ENCODE data around the gene CDH4. TPM values are rescaled to one million over a fixed set of nuclear protein-coding genes. Genes with fewer than 3 reads are reported as not detected.

The CDH4 gene
- total RNA-seq, 2 experiments from 2014 or later = not detected

GRCh38 chr20:61426352-61426751, 174.3 kb downstream of the CDH4 start:
- intact Hi-C loops (cut with micrococcal nuclease; ENCODE audit: unreplicated experiment) = no loop called here
- no peak overlapping the region for H3K27ac ChIP-seq (ENCODE audit: low read depth, low read length, poor library complexity, severe bottlenecking)
- ChIA-PET POLR2A (no interaction called here), CTCF (ENCODE audit: unreplicated experiment) (no interaction called here)
- no peak overlapping the region for H3K4me2 ChIP-seq (ENCODE audit: low read length)
- no peak for DNase-seq (ENCODE audit: low spot score)
- no peak for TF ChIP-seq EZH2phosphoT487 (IDR thresholded peaks at IDR 0.05; ENCODE audit: borderline replicate concordance, low read depth, low read length)
- TF ChIP-seq CTCF (conservative IDR thresholded peaks at IDR 0.05; ENCODE audit: low read length) = no peak
- H3K9me3 ChIP-seq (ENCODE audit: low read length) = no peaks in the 10 kb centered on the region
- H3K9me2 ChIP-seq (ENCODE audit: insufficient read depth, low read length) = no peaks in the 10 kb centered on the region
- no peak overlapping the region for H3K4me3 ChIP-seq (ENCODE audit: low read depth, low read length, poor library complexity, severe bottlenecking)
- H2AFZ ChIP-seq (ENCODE audit: low read length) = no peak overlapping the region
- H3K79me2 ChIP-seq (ENCODE audit: insufficient read depth, low read depth, low read length) = no peaks in the 10 kb centered on the region
- H3K4me1 ChIP-seq (ENCODE audit: insufficient read depth, low read length, poor library complexity, severe bottlenecking) = no peaks in the 10 kb centered on the region
- H3K36me3 ChIP-seq (ENCODE audit: insufficient read depth, low read length) = no peaks in the 10 kb centered on the region
- no peaks in the 10 kb centered on the region for H4K20me1 ChIP-seq (ENCODE audit: insufficient read depth, low read length)
- BruUV-seq (replicated peaks) = no TSS peak

- no peaks in the 10 kb centered on the region for H3K9me3 ChIP-seq (ENCODE audit: low read length)
- H2AFZ ChIP-seq (ENCODE audit: low read length) = no peak overlapping the region
- no peak overlapping the region for H3K27ac ChIP-seq (ENCODE audit: low read depth, low read length, poor library complexity, severe bottlenecking)
- no peaks in the 10 kb centered on the region for H4K20me1 ChIP-seq (ENCODE audit: insufficient read depth, low read length)
- TF ChIP-seq EZH2phosphoT487 (IDR thresholded peaks at IDR 0.05; ENCODE audit: borderline replicate concordance, low read depth, low read length) = no peak
- no peak for TF ChIP-seq CTCF (conservative IDR thresholded peaks at IDR 0.05; ENCODE audit: low read length)
- no TSS peak for BruUV-seq (replicated peaks)
- no peak overlapping the region for H3K4me3 ChIP-seq (ENCODE audit: low read depth, low read length, poor library complexity, severe bottlenecking)
- H3K9me2 ChIP-seq (ENCODE audit: insufficient read depth, low read length) = no peaks in the 10 kb centered on the region
- ChIA-PET POLR2A (no interaction called here), CTCF (ENCODE audit: unreplicated experiment) (no interaction called here)
- H3K4me1 ChIP-seq (ENCODE audit: insufficient read depth, low read length, poor library complexity, severe bottlenecking) = no peaks in the 10 kb centered on the region
- intact Hi-C loops (cut with micrococcal nuclease; ENCODE audit: unreplicated experiment) = no loop called here
- DNase-seq (ENCODE audit: low spot score) = no peak
- no peak overlapping the region for H3K4me2 ChIP-seq (ENCODE audit: low read length)
- H3K79me2 ChIP-seq (ENCODE audit: insufficient read depth, low read depth, low read length) = no peaks in the 10 kb centered on the region
- H3K36me3 ChIP-seq (ENCODE audit: insufficient read depth, low read length) = no peaks in the 10 kb centered on the region
These were observed 177.6 kb downstream of the CDH4 start for GRCh38 chr20:61429458-61430227.

DNA sequence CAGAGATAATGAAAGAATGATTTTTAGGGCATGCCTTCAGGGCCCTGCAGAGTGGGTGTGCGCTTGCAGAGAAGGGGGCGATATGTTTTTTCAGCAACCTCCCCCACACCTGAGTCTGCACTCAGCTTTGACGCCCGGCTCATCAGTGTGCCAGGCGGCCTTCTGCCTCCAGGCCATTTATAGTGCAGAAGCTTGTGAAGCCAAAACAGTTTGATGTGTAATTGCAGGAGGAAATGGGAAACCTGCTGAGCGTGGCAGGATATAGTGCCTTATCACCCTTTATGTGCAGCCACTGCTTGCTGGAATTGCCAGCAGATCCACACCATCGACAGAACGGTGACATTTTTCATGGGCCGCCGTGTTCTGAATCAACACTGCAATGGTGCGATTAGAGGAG, 178.2 kb downstream of the CDH4 start:
- ChIA-PET POLR2A (no interaction called here), CTCF (ENCODE audit: unreplicated experiment) (no interaction called here)
- Histone ChIP-seq H4K20me1 (ENCODE audit: insufficient read depth, low read length) (no peaks in the 10 kb centered on the region), H3K4me1 (ENCODE audit: insufficient read depth, low read length, poor library complexity, severe bottlenecking) (no peaks in the 10 kb centered on the region), H3K36me3 (ENCODE audit: insufficient read depth, low read length) (no peaks in the 10 kb centered on the region), H3K79me2 (ENCODE audit: insufficient read depth, low read depth, low read length) (no peaks in the 10 kb centered on the region), H2AFZ (ENCODE audit: low read length) (no peak overlapping the region), H3K4me3 (ENCODE audit: low read depth, low read length, poor library complexity, severe bottlenecking) (no peak overlapping the region), H3K9me3 (ENCODE audit: low read length) (no peaks in the 10 kb centered on the region), H3K9me2 (ENCODE audit: insufficient read depth, low read length) (no peaks in the 10 kb centered on the region), H3K27ac (ENCODE audit: low read depth, low read length, poor library complexity, severe bottlenecking) (no peak overlapping the region), H3K4me2 (ENCODE audit: low read length) (no peak overlapping the region)
- intact Hi-C loops (cut with micrococcal nuclease; ENCODE audit: unreplicated experiment) = no loop called here
- TF ChIP-seq CTCF (conservative IDR thresholded peaks at IDR 0.05; ENCODE audit: low read length) (no peak), EZH2phosphoT487 (IDR thresholded peaks at IDR 0.05; ENCODE audit: borderline replicate concordance, low read depth, low read length) (no peak)
- DNase-seq (ENCODE audit: low spot score) = no peak
- no TSS peak for BruUV-seq (replicated peaks)

All from OCI-LY7 (cell line).